Myocyte (in vitro differentiated cells): ENCODE data around the gene TTBK1. TPM values are rescaled to one million over a fixed set of nuclear protein-coding genes. Genes with fewer than 3 reads are reported as not detected.

Experiments used
- DNase-seq: peaks from one replicate; pipeline ENCODE4 v3.0.0-alpha.2; 2012; ENCODE audit warnings: low read depth
- total RNA-seq: library from RNA; depleted of rRNA; stranded (reverse); fragments of >200 nt; gene quantifications from 2 replicates; pipeline ENCODE4 v1.2.3, GENCODE V29; 2014

TTBK1 gene
- total RNA-seq, 1 donor from 2014 or later: not detected

- DNase-seq: no peak
Observed at GRCh38 chr6:43285832-43286231, 42.6 kb downstream of the TTBK1 start.

GRCh38 chr6:43286456-43286979 lies 43.2 kb downstream of the TTBK1 start:
- DNase-seq: no peak

GRCh38 chr6:43286980-43287716 lies 43.9 kb downstream of the TTBK1 start:
- no peak for DNase-seq

- DNase-seq: no peak
Observed at GRCh38 chr6:43287717-43288679, 44.7 kb downstream of the TTBK1 start.

- no peak for DNase-seq
Observed at GRCh38 chr6:43290339-43290904, 47.1 kb downstream of the TTBK1 start.

- DNase-seq: no peak
Observed at GRCh38 chr6:43290905-43291355, 47.6 kb downstream of the TTBK1 start.

- no peak for DNase-seq
Observed at GRCh38 chr6:43291708-43292107, 48.4 kb downstream of the TTBK1 start.

GRCh38 chr6:43292341-43292740 lies 49.1 kb downstream of the TTBK1 start:
- DNase-seq: no peak

GRCh38 chr6:43292763-43293318 lies 49.6 kb downstream of the TTBK1 start:
- no peak for DNase-seq

- DNase-seq: no peak
Observed at GRCh38 chr6:43293698-43294097, 50.4 kb downstream of the TTBK1 start.

GRCh38 chr6:43294536-43294935 lies 51.3 kb downstream of the TTBK1 start:
- DNase-seq: no peak

- DNase-seq: no peak
Observed at GRCh38 chr6:43295456-43295855, 52.2 kb downstream of the TTBK1 start.

GRCh38 chr6:43296780-43297497 lies 53.7 kb downstream of the TTBK1 start:
- DNase-seq: no peak

GRCh38 chr6:43297644-43298564 lies 54.6 kb downstream of the TTBK1 start, which contains the start of gene SLC22A7:
Gene SLC22A7, plus strand, starts transcription at chr6:43298260. Its CDS starts 99 bp downstream, at chr6:43298359.
- no peak for DNase-seq

- DNase-seq: no peak
Observed at GRCh38 chr6:43298565-43299337, 55.5 kb downstream of the TTBK1 start.

GRCh38 chr6:43299338-43300293 lies 56.3 kb downstream of the TTBK1 start:
- DNase-seq: no peak
